Measurements from ENCODE around the gene CCNA1.

CCNA1 gene

DNA sequence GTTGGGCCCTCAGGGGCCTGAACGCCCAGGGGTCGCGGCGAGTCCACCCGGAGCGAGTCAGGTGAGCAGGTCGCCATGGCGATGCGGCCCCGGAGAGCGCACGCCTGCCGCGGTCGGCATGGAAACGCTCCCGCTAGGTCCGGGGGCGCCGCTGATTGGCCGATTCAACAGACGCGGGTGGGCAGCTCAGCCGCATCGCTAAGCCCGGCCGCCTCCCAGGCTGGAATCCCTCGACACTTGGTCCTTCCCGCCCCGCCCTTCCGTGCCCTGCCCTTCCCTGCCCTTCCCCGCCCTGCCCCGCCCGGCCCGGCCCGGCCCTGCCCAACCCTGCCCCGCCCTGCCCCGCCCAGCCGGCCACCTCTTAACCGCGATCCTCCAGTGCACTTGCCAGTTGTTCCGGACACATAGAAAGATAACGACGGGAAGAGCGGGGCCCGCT, at the start of gene CCNA1:
Gene CCNA1, plus strand, starts transcription at position 390 of the 439 bp plus-strand sequence. CDS start 562 bp downstream, outside the sequence.
- DNase-seq, result peak in 1 of 2 experiments; percentile 49

GRCh38 chr13:36385489-36385888, 46.8 kb upstream of the CCNA1 start:
- DNase-seq, result no peak

DNA sequence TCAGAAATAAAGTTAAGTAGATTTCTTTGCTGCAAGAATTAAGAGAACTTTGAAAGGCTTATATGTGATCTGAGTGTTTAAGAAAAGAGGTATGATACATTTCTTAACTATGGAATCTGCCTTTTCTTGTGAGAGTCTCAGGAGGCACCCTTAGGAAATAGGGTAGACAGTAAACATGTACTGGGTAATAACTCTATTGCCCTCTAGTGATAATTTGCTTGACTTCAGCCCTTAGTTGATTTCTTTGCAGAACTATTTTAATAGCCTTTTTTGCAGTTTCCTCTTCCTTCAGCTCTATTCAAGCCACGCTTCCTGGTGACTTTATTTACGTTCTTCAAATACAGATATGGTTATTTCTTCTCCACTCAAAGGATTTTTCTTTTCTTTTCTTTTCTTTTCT, 37.0 kb upstream of the CCNA1 start:
- peak in 1 of 2 experiments; percentile 15 for DNase-seq

DNA sequence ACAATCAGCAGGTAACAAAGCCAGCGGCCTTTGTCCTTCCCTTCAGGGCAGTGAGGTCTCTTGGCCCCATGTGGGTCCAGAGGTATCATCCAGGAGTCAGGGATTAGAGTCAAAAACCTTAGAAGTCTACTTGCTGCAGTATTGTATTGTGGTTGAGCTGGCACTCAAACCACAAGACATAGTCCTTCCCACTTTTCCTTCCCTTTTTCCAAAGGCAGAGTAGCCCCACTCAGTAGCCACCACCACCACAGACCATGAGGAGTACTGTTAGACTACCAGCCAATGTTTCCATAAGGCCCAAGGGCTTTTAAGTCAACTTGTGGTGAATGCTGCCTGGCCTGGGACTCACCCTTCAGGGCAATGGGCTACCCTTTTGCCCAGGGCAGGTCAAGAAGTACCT, 27.1 kb upstream of the CCNA1 start:
- DNase-seq, result no peak

- DNase-seq, result no peak
These were observed 19.6 kb upstream of the CCNA1 start for GRCh38 chr13:36412736-36413135.

- no peak for DNase-seq
These were observed 19.1 kb upstream of the CCNA1 start for GRCh38 chr13:36413161-36413560.

- DNase-seq, result no peak
These were observed 17.8 kb upstream of the CCNA1 start for GRCh38 chr13:36414461-36414860.

- DNase-seq, result no peak
These were observed 15.0 kb upstream of the CCNA1 start for GRCh38 chr13:36417331-36417730.

- DNase-seq, result no peak
These were observed 14.1 kb upstream of the CCNA1 start for GRCh38 chr13:36418022-36418805.

GRCh38 chr13:36420437-36420891, 11.8 kb upstream of the CCNA1 start:
- DNase-seq, result peak; percentile 62 to 87

- no peak for DNase-seq
These were observed 10.8 kb upstream of the CCNA1 start for GRCh38 chr13:36421447-36421846.

DNA sequence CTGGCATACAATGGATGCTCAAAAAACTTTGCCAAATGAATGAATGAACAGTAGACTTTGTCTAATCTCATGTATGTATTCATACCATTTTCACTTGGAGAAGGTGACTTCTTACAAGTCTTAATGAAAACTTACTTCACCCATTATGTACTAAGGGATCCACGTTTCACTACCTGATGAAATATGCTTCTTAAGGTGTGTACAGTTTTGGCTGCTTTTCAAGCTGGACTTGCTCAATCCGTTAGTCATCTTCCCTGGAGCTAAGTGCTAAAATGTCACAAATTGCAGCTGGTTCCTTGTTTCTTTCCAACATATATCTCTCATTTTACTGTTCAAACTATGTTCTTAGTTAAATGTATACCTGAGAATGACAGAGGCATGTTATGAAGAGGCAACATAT, 4.2 kb upstream of the CCNA1 start:
- no peak for DNase-seq

DNA sequence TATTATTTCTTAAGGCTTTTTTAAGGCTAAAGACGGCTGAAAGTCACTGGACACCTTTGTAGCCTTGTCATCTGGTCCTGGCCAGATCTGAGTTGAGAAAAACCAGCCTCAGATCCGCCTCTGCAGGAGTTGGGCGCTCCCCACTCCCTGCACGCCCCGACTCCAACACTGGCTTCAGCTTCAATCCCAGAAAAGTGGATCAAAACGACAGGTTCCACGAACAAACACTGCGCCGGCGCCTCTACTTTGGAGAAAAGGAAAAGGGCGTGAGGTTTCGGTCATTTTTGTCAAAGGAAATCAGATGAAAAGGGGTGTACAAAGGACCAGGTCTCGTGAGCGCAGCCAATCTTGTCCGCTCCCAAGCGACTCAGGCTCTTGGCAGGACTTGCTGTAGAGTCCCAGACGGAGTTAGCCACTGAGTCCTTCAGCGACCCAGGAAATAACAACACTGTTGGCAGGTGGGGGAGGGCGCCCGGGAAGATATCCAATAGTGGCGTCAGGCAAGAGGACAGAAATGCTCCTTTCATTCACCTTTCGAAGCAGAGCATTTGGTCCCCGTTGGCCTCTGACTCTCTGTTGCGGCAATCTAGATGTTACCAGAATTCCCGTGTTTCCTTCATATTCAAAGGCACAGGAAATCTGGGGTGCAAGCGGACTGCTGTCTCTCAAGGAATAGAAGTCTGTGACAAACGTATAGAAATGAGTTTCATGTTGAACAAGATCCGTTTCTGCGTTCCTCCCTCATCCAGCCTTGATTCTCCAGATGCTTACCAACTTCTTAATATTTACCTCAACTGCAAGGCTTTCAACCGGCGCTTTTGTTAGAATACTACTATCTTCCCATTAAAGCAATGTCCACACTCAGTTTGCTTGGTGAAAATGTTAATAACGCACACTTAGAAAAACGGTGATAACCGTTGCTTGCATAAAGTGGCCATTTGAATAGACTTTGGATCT, 1.8 kb upstream of the CCNA1 start:
- DNase-seq, result peak in 1 of 2 experiments; percentile 19

GRCh38 chr13:36431204-36432105, 840 bp upstream of the CCNA1 start:
- peak in 1 of 2 experiments; percentile 54 for DNase-seq

GRCh38 chr13:36436811-36437210, 4.5 kb downstream of the CCNA1 start:
- no peak for DNase-seq

DNA sequence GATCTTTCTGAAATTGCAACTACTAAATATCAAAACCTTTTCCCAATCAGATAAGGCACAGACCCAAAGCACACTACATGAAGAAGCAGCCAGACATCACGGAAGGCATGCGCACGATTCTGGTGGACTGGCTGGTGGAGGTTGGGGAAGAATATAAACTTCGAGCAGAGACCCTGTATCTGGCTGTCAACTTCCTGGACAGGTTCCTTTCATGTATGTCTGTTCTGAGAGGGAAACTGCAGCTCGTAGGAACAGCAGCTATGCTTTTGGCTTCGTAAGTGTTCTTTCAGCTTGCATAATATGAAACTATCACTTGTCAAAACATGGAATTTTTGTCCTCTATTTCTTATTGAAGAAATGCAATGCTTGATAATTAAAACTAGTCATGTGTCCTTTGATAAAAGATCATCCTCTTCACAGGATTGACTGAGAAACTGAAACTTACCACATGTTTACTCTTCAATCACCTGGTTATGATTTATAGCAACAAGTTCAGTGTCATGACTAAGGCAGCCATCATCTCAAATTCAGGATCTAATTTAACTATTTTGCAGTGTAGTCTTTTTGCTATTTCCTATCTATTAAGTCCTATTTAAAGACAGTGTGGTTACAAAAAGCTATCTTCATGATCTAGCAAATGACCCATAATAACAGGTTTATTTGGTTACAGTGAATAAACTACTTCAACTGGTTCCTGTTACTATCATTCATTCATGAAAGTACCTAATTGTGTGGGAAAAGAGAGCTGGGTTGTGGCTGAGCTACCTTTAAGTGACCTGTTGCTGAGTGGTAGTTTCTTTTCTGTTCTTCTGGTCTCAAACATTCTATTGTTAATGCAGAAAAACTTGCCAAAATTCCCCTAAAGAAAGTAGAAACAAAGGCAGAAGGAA, 6.5 kb downstream of the CCNA1 start:
- DNase-seq, result no peak

- DNase-seq, result no peak
These were observed 13.0 kb downstream of the CCNA1 start for GRCh38 chr13:36445278-36445677.

- DNase-seq, result no peak
These were observed 13.6 kb downstream of the CCNA1 start for GRCh38 chr13:36445891-36446351.

GRCh38 chr13:36447501-36447900, 15.2 kb downstream of the CCNA1 start:
- DNase-seq, result no peak

GRCh38 chr13:36450534-36450933, 18.2 kb downstream of the CCNA1 start:
- no peak for DNase-seq

GRCh38 chr13:36453516-36453915, 21.2 kb downstream of the CCNA1 start:
- DNase-seq, result peak in 1 of 2 experiments; percentile 29

Data from NCI-H526 (cell line).